Measurements from ENCODE around the gene NDRG2.

DNA sequence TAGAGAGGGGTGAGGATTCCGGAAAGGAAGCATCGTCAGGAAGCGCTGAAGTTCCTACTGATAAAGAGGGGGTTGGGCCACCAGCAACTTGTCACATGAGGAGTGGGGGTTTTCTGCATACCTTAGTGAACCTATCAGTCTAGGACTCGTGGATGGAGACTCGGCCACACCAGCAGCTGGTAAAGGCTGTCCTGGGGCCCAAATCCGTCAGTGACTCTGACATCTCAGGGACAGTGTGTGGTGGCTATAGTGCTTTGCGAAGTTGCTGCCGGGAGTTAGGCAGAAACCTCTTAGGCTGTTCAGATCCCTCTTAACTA lies 53.2 kb downstream of the NDRG2 start:
- TF ChIP-seq, protein P1, sequence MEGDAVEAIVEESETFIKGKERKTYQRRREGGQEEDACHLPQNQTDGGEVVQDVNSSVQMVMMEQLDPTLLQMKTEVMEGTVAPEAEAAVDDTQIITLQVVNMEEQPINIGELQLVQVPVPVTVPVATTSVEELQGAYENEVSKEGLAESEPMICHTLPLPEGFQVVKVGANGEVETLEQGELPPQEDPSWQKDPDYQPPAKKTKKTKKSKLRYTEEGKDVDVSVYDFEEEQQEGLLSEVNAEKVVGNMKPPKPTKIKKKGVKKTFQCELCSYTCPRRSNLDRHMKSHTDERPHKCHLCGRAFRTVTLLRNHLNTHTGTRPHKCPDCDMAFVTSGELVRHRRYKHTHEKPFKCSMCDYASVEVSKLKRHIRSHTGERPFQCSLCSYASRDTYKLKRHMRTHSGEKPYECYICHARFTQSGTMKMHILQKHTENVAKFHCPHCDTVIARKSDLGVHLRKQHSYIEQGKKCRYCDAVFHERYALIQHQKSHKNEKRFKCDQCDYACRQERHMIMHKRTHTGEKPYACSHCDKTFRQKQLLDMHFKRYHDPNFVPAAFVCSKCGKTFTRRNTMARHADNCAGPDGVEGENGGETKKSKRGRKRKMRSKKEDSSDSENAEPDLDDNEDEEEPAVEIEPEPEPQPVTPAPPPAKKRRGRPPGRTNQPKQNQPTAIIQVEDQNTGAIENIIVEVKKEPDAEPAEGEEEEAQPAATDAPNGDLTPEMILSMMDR (IDR thresholded peaks at IDR 0.05) = no peak
- TF ChIP-seq POLR2A (IDR thresholded peaks at IDR 0.05) = no peak

Data from body of pancreas (tissue), 4 donors.